SK-N-SH (cell line): ENCODE results near the gene ADCYAP1R1. TPM values are rescaled to one million over a fixed set of nuclear protein-coding genes. Genes with fewer than 3 reads are reported as not detected.

Experiments used
- CTCF ChIA-PET: fragments of 300-600, 350-600 bp; formaldehyde crosslinking; extraction: SDS; loops from one replicate; lab custom pipeline; 2021; lab: Yijun Ruan, JAX
- POLR2A ChIA-PET: fragments of 350-600 bp; sonication (Branson Sonifier 250); formaldehyde crosslinking; extraction: SDS; loops from one replicate; lab custom pipeline; 2020; ENCODE audit warnings: antibody characterized with exemption, inconsistent platforms; lab: Yijun Ruan, JAX
- DNase-seq: peaks from one replicate; pipeline ENCODE4 v3.0.0; 2012
- H2AFZ ChIP-seq: fragments of 200-600 bp; sonication (generic); 2 replicates; pipeline ENCODE4 v1.8.1; 2016; ENCODE audit warnings: antibody characterized with exemption, mild to moderate bottlenecking, low read depth
- H3F3A ChIP-seq: fragments of 200-600 bp; sonication (generic); replicated peaks from 2 replicates; pipeline ENCODE3; 2016; ENCODE audit warnings: antibody characterized with exemption, mild to moderate bottlenecking; ENCODE audit not compliant: insufficient read depth
- H3K27ac ChIP-seq, 2 experiments: fragments of 200-500 bp in 1 of 2; fragments of 200-600 bp in 1 of 2; sonication (Bioruptor generic) in 1 of 2; sonication (generic), shearing (Covaris generic) in 1 of 2; 2 replicates each; pipeline versions ENCODE4 v1.5.1 to v1.6.1; 2014 to 2016; ENCODE audit warnings: low read depth in 2 of 2, inconsistent platforms in 1 of 2, low read length in 1 of 2, mild to moderate bottlenecking in 1 of 2, mixed read lengths in 1 of 2
- H3K27me3 ChIP-seq: fragments of 200-600 bp; sonication (generic), shearing (Covaris generic); 2 replicates; pipeline ENCODE4 v1.6.1; 2016; ENCODE audit warnings: mixed run types; ENCODE audit not compliant: insufficient read depth
- H3K36me3 ChIP-seq, 2 experiments: fragments of 200-500 bp in 1 of 2; fragments of 200-600 bp in 1 of 2; sonication (Bioruptor generic) in 1 of 2; sonication (generic) in 1 of 2; replicated peaks in 1 of 2; 2 replicates each; pipeline versions ENCODE3 to v1.5.1; 2014 to 2016; ENCODE audit warnings: low read length in 1 of 2, mild to moderate bottlenecking in 1 of 2; ENCODE audit not compliant: insufficient read depth in 2 of 2, control insufficient read depth in 1 of 2
- H3K4me1 ChIP-seq, 2 experiments: fragments of 200-500 bp in 1 of 2; fragments of 200-600 bp in 1 of 2; sonication (Bioruptor generic) in 1 of 2; sonication (generic), shearing (Covaris generic) in 1 of 2; 2 replicates each; pipeline versions ENCODE4 v1.5.1 to v1.6.1; 2014 to 2016; ENCODE audit warnings: low read depth in 1 of 2, low read length in 1 of 2, mixed run types in 1 of 2; ENCODE audit not compliant: insufficient read depth in 2 of 2, control insufficient read depth in 1 of 2
- H3K4me2 ChIP-seq: fragments of 200-600 bp; sonication (generic), shearing (Covaris generic); 2 replicates; pipeline ENCODE4 v1.6.1; 2017; ENCODE audit warnings: mixed run types
- H3K4me3 ChIP-seq, 2 experiments: fragments of 200-500 bp in 1 of 2; fragments of 200-600 bp in 1 of 2; sonication (Bioruptor generic) in 1 of 2; sonication (generic), shearing (Covaris generic) in 1 of 2; 2 replicates each; pipeline versions ENCODE4 v1.5.1 to v1.8.1; 2014 to 2016; ENCODE audit warnings: low read depth in 2 of 2, inconsistent platforms in 1 of 2, low read length in 1 of 2, mild to moderate bottlenecking in 1 of 2, mixed read lengths in 1 of 2, moderate library complexity in 1 of 2
- H3K79me2 ChIP-seq: fragments of 200-600 bp; sonication (generic); 2 replicates; pipeline ENCODE4 v1.8.1; 2017; ENCODE audit warnings: mild to moderate bottlenecking; ENCODE audit not compliant: insufficient read depth
- H3K9ac ChIP-seq: fragments of 200-600 bp; sonication (generic); 2 replicates; pipeline ENCODE4 v1.6.1; 2017; ENCODE audit warnings: mixed run types
- H3K9me2 ChIP-seq: fragments of 200-600 bp; sonication (generic); 2 replicates; pipeline ENCODE4 v1.6.1; 2017; ENCODE audit warnings: mixed run types
- H3K9me3 ChIP-seq: fragments of 200-600 bp; sonication (generic); 2 replicates; pipeline ENCODE4 v1.6.1; 2017; ENCODE audit warnings: mixed run types, mild to moderate bottlenecking, moderate library complexity
- H4K20me1 ChIP-seq: fragments of 200-600 bp; sonication (generic); 2 replicates; pipeline ENCODE4 v1.6.1; 2017; ENCODE audit warnings: mild to moderate bottlenecking, mixed run types; ENCODE audit not compliant: insufficient read depth
- EZH2phosphoT487 ChIP-seq: fragments of 200-600 bp; sonication (generic); IDR thresholded peaks from 2 replicates; pipeline ENCODE4 v1.6.1; 2017; ENCODE audit warnings: low read depth, mixed run types, mild to moderate bottlenecking, antibody characterized with exemption, moderate library complexity, borderline replicate concordance
- FOSL2 ChIP-seq: IDR thresholded peaks from 2 replicates; pipeline ENCODE4 v1.4.0; 2012; ENCODE audit warnings: low read depth, mild to moderate bottlenecking, moderate library complexity, borderline replicate concordance
- FOXM1 ChIP-seq: IDR thresholded peaks from 2 replicates; pipeline ENCODE4 v1.4.0; 2012; ENCODE audit warnings: low read depth, mild to moderate bottlenecking
- GATA2 ChIP-seq: sonication (generic); formaldehyde crosslinking; IDR thresholded peaks from 2 replicates; pipeline ENCODE4 v1.5.0; 2020; ENCODE audit warnings: mild to moderate bottlenecking, missing genetic modification reagents
- IRF3 ChIP-seq: fragments of 150-350 bp; IDR thresholded peaks from 2 replicates; pipeline ENCODE4 v1.6.1; 2016; ENCODE audit warnings: mild to moderate bottlenecking, low read depth, low read length
- JUND ChIP-seq: IDR thresholded peaks from 2 replicates; pipeline ENCODE4 v1.4.0; 2012
- NFIC ChIP-seq: IDR thresholded peaks from 2 replicates; pipeline ENCODE4 v1.4.0; 2012; ENCODE audit warnings: borderline replicate concordance
- NRF1 ChIP-seq: IDR thresholded peaks from 2 replicates; pipeline ENCODE4 v1.6.1; 2012; ENCODE audit warnings: low read depth, mild to moderate bottlenecking, low read length
- POLR2AphosphoS5 ChIP-seq: IDR thresholded peaks from 2 replicates; pipeline ENCODE4 v1.6.1; 2012; ENCODE audit warnings: low read depth, low read length
- RAD21 ChIP-seq: IDR thresholded peaks from 2 replicates; pipeline ENCODE4 v1.6.1; 2012; ENCODE audit warnings: mild to moderate bottlenecking, low read length
- RXRA ChIP-seq: IDR thresholded peaks from 2 replicates; pipeline ENCODE4 v1.4.0; 2012; ENCODE audit warnings: low read depth, mild to moderate bottlenecking, borderline replicate concordance
- SIN3A ChIP-seq: IDR thresholded peaks from 2 replicates; pipeline ENCODE4 v1.6.1; 2012; ENCODE audit warnings: low read depth, mild to moderate bottlenecking, low read length, moderate library complexity, borderline replicate concordance
- SMC3 ChIP-seq: IDR thresholded peaks from 2 replicates; pipeline ENCODE4 v1.6.1; 2012; ENCODE audit warnings: low read depth, low read length, improper control_type of control experiment
- TCF12 ChIP-seq: IDR thresholded peaks from 2 replicates; pipeline ENCODE4 v1.4.0; 2012
- WGBS: methylation state at CpG from one replicate; pipeline ENCODE4 v1.1.6; 2017; ENCODE audit warnings: low lambda C conversion rate; 5-methylcytosine and 5-hydroxymethylcytosine counted together
- polyA plus RNA-seq, 3 experiments: library from polyadenylated mRNA; depleted of rRNA; stranded (reverse); fragments of >200 nt; gene quantifications; 2 replicates each; pipeline ENCODE4 v1.2.3, GENCODE V29; 2012
- TF ChIP-seq, protein P1 (sequence below): IDR thresholded peaks from 2 replicates; pipeline ENCODE4 v1.4.0; 2012; ENCODE audit warnings: low read depth, borderline replicate concordance
- TF ChIP-seq, protein P2 (sequence below): fragments of 200-600 bp; sonication (generic); IDR thresholded peaks from 2 replicates; pipeline ENCODE4 v1.6.1; 2017; ENCODE audit warnings: antibody characterized with exemption, mild to moderate bottlenecking, moderate library complexity

The ADCYAP1R1 gene
- polyA plus RNA-seq, 1 of the 3 experiments (the other 2 are of a cell fraction): 0.08 TPM

DNA sequence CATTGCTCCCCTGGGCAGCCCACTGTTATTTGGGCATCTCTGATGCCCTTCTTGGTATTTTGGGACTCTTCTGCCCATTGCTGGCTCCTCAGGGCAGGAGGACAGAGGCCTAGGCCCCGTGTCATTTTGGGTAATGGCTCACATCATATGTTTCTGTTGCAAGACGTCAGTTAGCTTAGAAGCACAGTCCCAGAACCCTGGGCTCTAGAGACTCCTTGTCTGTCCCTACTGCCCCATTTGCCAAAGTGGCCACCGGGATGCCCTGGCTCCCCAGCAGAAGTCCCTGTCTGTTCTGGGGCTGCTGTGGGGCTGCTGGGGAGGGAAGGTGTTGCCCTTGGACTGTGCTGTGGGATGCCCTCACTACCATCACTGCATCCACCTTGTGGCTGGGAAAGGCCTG is 48.8 kb downstream of the ADCYAP1R1 start:
- 17% methylated on average over 2 of the region's 3 CpGs for WGBS
- Histone ChIP-seq H3K4me1 (no peaks in the 10 kb centered on the region; a peak in 1 of 4 replicates), H3K79me2 (no peaks in the 10 kb centered on the region), H3K4me2 (no peak overlapping the region), H3K36me3 (no peaks in the 10 kb centered on the region), H3K4me3 (no peak overlapping the region), H3K27ac (no peak overlapping the region), H3K27me3 (peaks cover 16% of the 10 kb centered on the region), H3K9me3 (no peaks in the 10 kb centered on the region), H3F3A (no peaks in the 10 kb centered on the region), H3K9ac (no peak overlapping the region), H2AFZ (no peak overlapping the region), H3K9me2 (no peaks in the 10 kb centered on the region), H4K20me1 (no peaks in the 10 kb centered on the region)
- TF ChIP-seq SMC3: no peak
- TF ChIP-seq NFIC: no peak
- TF ChIP-seq FOSL2: no peak
- TF ChIP-seq FOXM1: no peak
- TF ChIP-seq POLR2AphosphoS5: no peak
- TF ChIP-seq TCF12: no peak
- no peak for TF ChIP-seq EZH2phosphoT487
- no peak for TF ChIP-seq JUND
- no peak for TF ChIP-seq SIN3A
- TF ChIP-seq GATA2 (CRISPR knock-in tag): no peak
- peak; percentile 8 for DNase-seq
- POLR2A ChIA-PET: no interaction called here
- CTCF ChIA-PET: interaction anchor here (0.9 to 24.6 kb wide), 7 partner anchors 22 to 126 kb away, joined by 3 to 344 read pairs (median 5); no protein-coding TSS in a partner anchor

- POLR2A ChIA-PET: no interaction called here
- Histone ChIP-seq H3F3A (no peaks in the 10 kb centered on the region), H3K4me2 (no peak overlapping the region), H3K4me1 (no peaks in the 10 kb centered on the region; a peak in 1 of 4 replicates), H3K4me3 (no peak overlapping the region), H2AFZ (no peak overlapping the region), H3K36me3 (no peaks in the 10 kb centered on the region), H3K9ac (no peak overlapping the region), H3K9me2 (no peaks in the 10 kb centered on the region), H3K79me2 (no peaks in the 10 kb centered on the region), H4K20me1 (no peaks in the 10 kb centered on the region), H3K27ac (no peak overlapping the region), H3K27me3 (peaks cover 16% of the 10 kb centered on the region), H3K9me3 (no peaks in the 10 kb centered on the region)
- peak; percentile 41 for DNase-seq
- WGBS: 35% methylated on average over 5 of the region's 5 CpGs
- CTCF ChIA-PET: interaction anchor here (0.6 to 24.6 kb wide), 8 partner anchors 8 to 152 kb away, joined by 3 to 344 read pairs (median 4); no protein-coding TSS in a partner anchor
- TF ChIP-seq RAD21 (peak; percentile 30; the same call in 1 of the 2 replicates), NFIC (no peak)
These were observed 49.4 kb downstream of the ADCYAP1R1 start for GRCh38 chr7:31101544-31101943.

GRCh38 chr7:31102151-31102972 is 50.3 kb downstream of the ADCYAP1R1 start:
- no peaks in the 10 kb centered on the region for H3F3A ChIP-seq
- H3K9me2 ChIP-seq: no peaks in the 10 kb centered on the region
- no peak overlapping the region for H3K4me2 ChIP-seq
- peaks cover 10% of the 10 kb centered on the region for H3K27me3 ChIP-seq
- POLR2A ChIA-PET: no interaction called here
- no peak overlapping the region for H3K9ac ChIP-seq
- H3K79me2 ChIP-seq: no peaks in the 10 kb centered on the region
- no peaks in the 10 kb centered on the region; a peak in 1 of 4 replicates for H3K4me1 ChIP-seq
- H4K20me1 ChIP-seq: no peaks in the 10 kb centered on the region
- no peak overlapping the region for H3K4me3 ChIP-seq
- DNase-seq: peak; percentile 40
- CTCF ChIA-PET: interaction anchor here (0.6 to 24.6 kb wide), 7 partner anchors 10 to 152 kb away, joined by 3 to 344 read pairs (median 5); no protein-coding TSS in a partner anchor
- H3K36me3 ChIP-seq: no peaks in the 10 kb centered on the region
- no peaks in the 10 kb centered on the region for H3K9me3 ChIP-seq
- WGBS: 38% methylated on average over 12 of the region's 12 CpGs
- no peak overlapping the region for H2AFZ ChIP-seq
- no peak overlapping the region for H3K27ac ChIP-seq
- no peak for TF ChIP-seq IRF3
- TF ChIP-seq NFIC: no peak
- no peak for TF ChIP-seq FOXM1
- TF ChIP-seq, protein P1, sequence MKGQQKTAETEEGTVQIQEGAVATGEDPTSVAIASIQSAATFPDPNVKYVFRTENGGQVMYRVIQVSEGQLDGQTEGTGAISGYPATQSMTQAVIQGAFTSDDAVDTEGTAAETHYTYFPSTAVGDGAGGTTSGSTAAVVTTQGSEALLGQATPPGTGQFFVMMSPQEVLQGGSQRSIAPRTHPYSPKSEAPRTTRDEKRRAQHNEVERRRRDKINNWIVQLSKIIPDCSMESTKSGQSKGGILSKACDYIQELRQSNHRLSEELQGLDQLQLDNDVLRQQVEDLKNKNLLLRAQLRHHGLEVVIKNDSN: no peak
- TF ChIP-seq NRF1: no peak
- TF ChIP-seq RXRA: no peak
- no peak for TF ChIP-seq TCF12
- no peak for TF ChIP-seq SMC3
- TF ChIP-seq, protein P2, sequence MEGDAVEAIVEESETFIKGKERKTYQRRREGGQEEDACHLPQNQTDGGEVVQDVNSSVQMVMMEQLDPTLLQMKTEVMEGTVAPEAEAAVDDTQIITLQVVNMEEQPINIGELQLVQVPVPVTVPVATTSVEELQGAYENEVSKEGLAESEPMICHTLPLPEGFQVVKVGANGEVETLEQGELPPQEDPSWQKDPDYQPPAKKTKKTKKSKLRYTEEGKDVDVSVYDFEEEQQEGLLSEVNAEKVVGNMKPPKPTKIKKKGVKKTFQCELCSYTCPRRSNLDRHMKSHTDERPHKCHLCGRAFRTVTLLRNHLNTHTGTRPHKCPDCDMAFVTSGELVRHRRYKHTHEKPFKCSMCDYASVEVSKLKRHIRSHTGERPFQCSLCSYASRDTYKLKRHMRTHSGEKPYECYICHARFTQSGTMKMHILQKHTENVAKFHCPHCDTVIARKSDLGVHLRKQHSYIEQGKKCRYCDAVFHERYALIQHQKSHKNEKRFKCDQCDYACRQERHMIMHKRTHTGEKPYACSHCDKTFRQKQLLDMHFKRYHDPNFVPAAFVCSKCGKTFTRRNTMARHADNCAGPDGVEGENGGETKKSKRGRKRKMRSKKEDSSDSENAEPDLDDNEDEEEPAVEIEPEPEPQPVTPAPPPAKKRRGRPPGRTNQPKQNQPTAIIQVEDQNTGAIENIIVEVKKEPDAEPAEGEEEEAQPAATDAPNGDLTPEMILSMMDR: no peak
